GM23338 (cell line): ENCODE data around the gene NUMB. TPM values are rescaled to one million over a fixed set of nuclear protein-coding genes. Genes with fewer than 3 reads are reported as not detected.
A peak's percentile ranks its signal among the peaks of the same experiment; 100 is the strongest.

Experiments
- ATAC-seq: fragments of 200-7000 bp; cut with Tn5 transposase; 3 replicates; pipeline ENCODE4 v1.9.1; 2020
- DNase-seq: peaks from one replicate; pipeline ENCODE4 v3.0.0-alpha.2; 2015; ENCODE audit warnings: low spot score
- H2AFZ ChIP-seq: fragments of 200-600 bp; sonication (generic); 2 replicates; pipeline ENCODE4 v1.8.0; 2016; ENCODE audit warnings: antibody characterized with exemption, mild to moderate bottlenecking, moderate library complexity
- H3F3A ChIP-seq: fragments of 200-600 bp; sonication (generic); replicated peaks from 2 replicates; pipeline ENCODE4 v1.8.0; 2017; ENCODE audit warnings: antibody characterized with exemption, mixed run types, low read depth
- H3K27ac ChIP-seq: fragments of 200-600 bp; sonication (generic); 2 replicates; pipeline ENCODE4 v1.6.1; 2016; ENCODE audit warnings: low read depth
- H3K27me3 ChIP-seq: fragments of 200-600 bp; sonication (generic); 2 replicates; pipeline ENCODE4 v1.8.0; 2016; ENCODE audit warnings: mild to moderate bottlenecking, mixed run types, moderate library complexity; ENCODE audit not compliant: insufficient read depth
- H3K36me3 ChIP-seq: fragments of 200-600 bp; sonication (generic); 2 replicates; pipeline ENCODE4 v1.8.0; 2016; ENCODE audit warnings: mild to moderate bottlenecking; ENCODE audit not compliant: insufficient read depth
- H3K4me1 ChIP-seq: fragments of 200-600 bp; sonication (generic); 2 replicates; pipeline ENCODE4 v1.8.0; 2016; ENCODE audit warnings: mild to moderate bottlenecking, moderate library complexity; ENCODE audit not compliant: insufficient read depth
- H3K4me2 ChIP-seq: fragments of 200-600 bp; sonication (generic); 2 replicates; pipeline ENCODE4 v1.7.1; 2017; ENCODE audit warnings: mixed run types
- H3K4me3 ChIP-seq: fragments of 200-600 bp; sonication (generic); 2 replicates; pipeline ENCODE4 v1.6.1; 2016; ENCODE audit warnings: mixed run types
- H3K79me2 ChIP-seq: fragments of 200-600 bp; sonication (generic); replicated peaks from 2 replicates; pipeline ENCODE4 v1.8.0; 2017; ENCODE audit warnings: mild to moderate bottlenecking; ENCODE audit not compliant: insufficient read depth
- H3K9me2 ChIP-seq: fragments of 200-600 bp; sonication (generic); 2 replicates; pipeline ENCODE4 v1.8.0; 2017; ENCODE audit not compliant: insufficient read depth
- H4K20me1 ChIP-seq: fragments of 200-600 bp; sonication (generic); replicated peaks from 2 replicates; pipeline ENCODE4 v1.8.0; 2017; ENCODE audit warnings: mild to moderate bottlenecking; ENCODE audit not compliant: insufficient read depth
- H3K27ac Mint-ChIP-seq: 2 replicates; pipeline ENCODE4 v1.8.0; 2020; ENCODE audit warnings: inconsistent platforms, mild to moderate bottlenecking, moderate library complexity, mixed read lengths
- H3K27me3 Mint-ChIP-seq: 3 replicates; pipeline ENCODE4 v1.8.0; 2022; ENCODE audit warnings: low read depth, mild to moderate bottlenecking, moderate library complexity, mixed read lengths, inconsistent platforms; ENCODE audit not compliant: insufficient read depth, poor library complexity
- H3K36me3 Mint-ChIP-seq: 3 replicates; pipeline ENCODE4 v1.8.0; 2021; ENCODE audit warnings: low read depth, mild to moderate bottlenecking, inconsistent platforms, moderate library complexity, mixed read lengths
- H3K4me1 Mint-ChIP-seq: 3 replicates; pipeline ENCODE4 v1.8.0; 2020; ENCODE audit warnings: mild to moderate bottlenecking, inconsistent platforms, mixed read lengths
- H3K4me3 Mint-ChIP-seq: 3 replicates; pipeline ENCODE4 v1.8.0; 2021; ENCODE audit warnings: moderate library complexity, mild to moderate bottlenecking, inconsistent platforms, mixed read lengths
- H3K9me3 Mint-ChIP-seq: 3 replicates; pipeline ENCODE4 v1.8.0; 2020; ENCODE audit warnings: moderate library complexity, mild to moderate bottlenecking, inconsistent platforms, mixed read lengths
- CREB1 ChIP-seq: fragments of 250-450 bp; sonication (Bioruptor Pico); IDR thresholded peaks from 2 replicates; pipeline ENCODE4 v1.5.0; 2020; ENCODE audit warnings: low read depth, mild to moderate bottlenecking, moderate library complexity
- EZH2phosphoT487 ChIP-seq: fragments of 200-600 bp; sonication (generic); IDR thresholded peaks from one replicate; pipeline ENCODE4 v1.8.1; 2018; ENCODE audit warnings: antibody characterized with exemption; ENCODE audit not compliant: unreplicated experiment
- JUNB ChIP-seq: IDR thresholded peaks from one replicate; pipeline ENCODE4 v1.6.1; 2016; ENCODE audit warnings: antibody characterized with exemption; ENCODE audit not compliant: unreplicated experiment
- STAT1 ChIP-seq: IDR thresholded peaks from one replicate; pipeline ENCODE4 v1.6.1; 2016; ENCODE audit warnings: antibody characterized with exemption; ENCODE audit not compliant: unreplicated experiment
- ZNF114 ChIP-seq: fragments of 250-450 bp; sonication (Bioruptor Pico); IDR thresholded peaks from 2 replicates; pipeline ENCODE4 v1.5.0; 2020; ENCODE audit warnings: mild to moderate bottlenecking, moderate library complexity
- ZNF331 ChIP-seq: fragments of 250-450 bp; sonication (Bioruptor Pico); IDR thresholded peaks from 2 replicates; pipeline ENCODE4 v1.5.0; 2020; ENCODE audit warnings: low read depth, mild to moderate bottlenecking, moderate library complexity
- polyA plus RNA-seq: library from polyadenylated mRNA; unstranded; fragments of >200 nt; fragmentation: Nextera tagmentation; extraction: Ambion mirVana; gene quantifications from 2 replicates; pipeline ENCODE4 v1.2.1, GENCODE V29; 2016
- total RNA-seq: library from RNA; depleted of rRNA; stranded (reverse); fragments of >200 nt; shearing (Covaris generic); gene quantifications from 2 replicates; pipeline ENCODE4 v1.2.3, GENCODE V29; 2014
- TF ChIP-seq, protein P1 (sequence below): fragments of 250-450 bp; sonication (Bioruptor Pico); IDR thresholded peaks from 2 replicates; pipeline ENCODE4 v1.5.0; 2020; ENCODE audit warnings: mild to moderate bottlenecking, moderate library complexity
- TF ChIP-seq, protein P2 (sequence below), 2 experiments: fragments of 200-600 bp in 1 of 2; sonication (generic) in 1 of 2; conservative IDR thresholded peaks; 2 replicates each; pipeline versions ENCODE4 v1.5.1 to v1.6.1; 2016 to 2017; ENCODE audit warnings: antibody characterized with exemption in 2 of 2, low read depth in 2 of 2, mild to moderate bottlenecking in 2 of 2, moderate library complexity in 1 of 2
- TF ChIP-seq, protein P3 (sequence below): IDR thresholded peaks from one replicate; pipeline ENCODE4 v1.6.1; 2018; ENCODE audit warnings: antibody characterized with exemption; ENCODE audit not compliant: unreplicated experiment

Gene NUMB
- total and polyA plus RNA-seq, 2 experiments from 2014 or later = 32.1 to 36.7 TPM

DNA sequence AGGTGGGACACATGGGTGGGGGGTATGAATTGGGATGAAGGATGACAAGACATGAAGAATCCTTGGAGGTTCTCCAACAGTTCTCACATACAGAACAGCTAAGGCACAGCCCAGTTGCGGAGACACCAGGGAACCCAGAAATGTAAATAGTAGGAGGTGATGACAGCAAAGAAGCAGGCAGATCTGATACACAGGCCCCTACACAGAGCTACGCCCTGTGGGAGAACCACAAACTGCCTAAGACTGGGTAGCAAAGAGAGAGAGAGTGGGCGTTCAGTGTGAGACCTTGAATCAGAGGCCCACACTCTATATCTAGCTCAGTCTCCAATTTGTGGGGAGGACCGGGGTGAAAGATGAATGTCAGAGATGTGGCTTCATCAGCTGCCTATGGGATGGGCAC lies 9.5 kb upstream of the NUMB start (continued):
- TF ChIP-seq, protein P1, sequence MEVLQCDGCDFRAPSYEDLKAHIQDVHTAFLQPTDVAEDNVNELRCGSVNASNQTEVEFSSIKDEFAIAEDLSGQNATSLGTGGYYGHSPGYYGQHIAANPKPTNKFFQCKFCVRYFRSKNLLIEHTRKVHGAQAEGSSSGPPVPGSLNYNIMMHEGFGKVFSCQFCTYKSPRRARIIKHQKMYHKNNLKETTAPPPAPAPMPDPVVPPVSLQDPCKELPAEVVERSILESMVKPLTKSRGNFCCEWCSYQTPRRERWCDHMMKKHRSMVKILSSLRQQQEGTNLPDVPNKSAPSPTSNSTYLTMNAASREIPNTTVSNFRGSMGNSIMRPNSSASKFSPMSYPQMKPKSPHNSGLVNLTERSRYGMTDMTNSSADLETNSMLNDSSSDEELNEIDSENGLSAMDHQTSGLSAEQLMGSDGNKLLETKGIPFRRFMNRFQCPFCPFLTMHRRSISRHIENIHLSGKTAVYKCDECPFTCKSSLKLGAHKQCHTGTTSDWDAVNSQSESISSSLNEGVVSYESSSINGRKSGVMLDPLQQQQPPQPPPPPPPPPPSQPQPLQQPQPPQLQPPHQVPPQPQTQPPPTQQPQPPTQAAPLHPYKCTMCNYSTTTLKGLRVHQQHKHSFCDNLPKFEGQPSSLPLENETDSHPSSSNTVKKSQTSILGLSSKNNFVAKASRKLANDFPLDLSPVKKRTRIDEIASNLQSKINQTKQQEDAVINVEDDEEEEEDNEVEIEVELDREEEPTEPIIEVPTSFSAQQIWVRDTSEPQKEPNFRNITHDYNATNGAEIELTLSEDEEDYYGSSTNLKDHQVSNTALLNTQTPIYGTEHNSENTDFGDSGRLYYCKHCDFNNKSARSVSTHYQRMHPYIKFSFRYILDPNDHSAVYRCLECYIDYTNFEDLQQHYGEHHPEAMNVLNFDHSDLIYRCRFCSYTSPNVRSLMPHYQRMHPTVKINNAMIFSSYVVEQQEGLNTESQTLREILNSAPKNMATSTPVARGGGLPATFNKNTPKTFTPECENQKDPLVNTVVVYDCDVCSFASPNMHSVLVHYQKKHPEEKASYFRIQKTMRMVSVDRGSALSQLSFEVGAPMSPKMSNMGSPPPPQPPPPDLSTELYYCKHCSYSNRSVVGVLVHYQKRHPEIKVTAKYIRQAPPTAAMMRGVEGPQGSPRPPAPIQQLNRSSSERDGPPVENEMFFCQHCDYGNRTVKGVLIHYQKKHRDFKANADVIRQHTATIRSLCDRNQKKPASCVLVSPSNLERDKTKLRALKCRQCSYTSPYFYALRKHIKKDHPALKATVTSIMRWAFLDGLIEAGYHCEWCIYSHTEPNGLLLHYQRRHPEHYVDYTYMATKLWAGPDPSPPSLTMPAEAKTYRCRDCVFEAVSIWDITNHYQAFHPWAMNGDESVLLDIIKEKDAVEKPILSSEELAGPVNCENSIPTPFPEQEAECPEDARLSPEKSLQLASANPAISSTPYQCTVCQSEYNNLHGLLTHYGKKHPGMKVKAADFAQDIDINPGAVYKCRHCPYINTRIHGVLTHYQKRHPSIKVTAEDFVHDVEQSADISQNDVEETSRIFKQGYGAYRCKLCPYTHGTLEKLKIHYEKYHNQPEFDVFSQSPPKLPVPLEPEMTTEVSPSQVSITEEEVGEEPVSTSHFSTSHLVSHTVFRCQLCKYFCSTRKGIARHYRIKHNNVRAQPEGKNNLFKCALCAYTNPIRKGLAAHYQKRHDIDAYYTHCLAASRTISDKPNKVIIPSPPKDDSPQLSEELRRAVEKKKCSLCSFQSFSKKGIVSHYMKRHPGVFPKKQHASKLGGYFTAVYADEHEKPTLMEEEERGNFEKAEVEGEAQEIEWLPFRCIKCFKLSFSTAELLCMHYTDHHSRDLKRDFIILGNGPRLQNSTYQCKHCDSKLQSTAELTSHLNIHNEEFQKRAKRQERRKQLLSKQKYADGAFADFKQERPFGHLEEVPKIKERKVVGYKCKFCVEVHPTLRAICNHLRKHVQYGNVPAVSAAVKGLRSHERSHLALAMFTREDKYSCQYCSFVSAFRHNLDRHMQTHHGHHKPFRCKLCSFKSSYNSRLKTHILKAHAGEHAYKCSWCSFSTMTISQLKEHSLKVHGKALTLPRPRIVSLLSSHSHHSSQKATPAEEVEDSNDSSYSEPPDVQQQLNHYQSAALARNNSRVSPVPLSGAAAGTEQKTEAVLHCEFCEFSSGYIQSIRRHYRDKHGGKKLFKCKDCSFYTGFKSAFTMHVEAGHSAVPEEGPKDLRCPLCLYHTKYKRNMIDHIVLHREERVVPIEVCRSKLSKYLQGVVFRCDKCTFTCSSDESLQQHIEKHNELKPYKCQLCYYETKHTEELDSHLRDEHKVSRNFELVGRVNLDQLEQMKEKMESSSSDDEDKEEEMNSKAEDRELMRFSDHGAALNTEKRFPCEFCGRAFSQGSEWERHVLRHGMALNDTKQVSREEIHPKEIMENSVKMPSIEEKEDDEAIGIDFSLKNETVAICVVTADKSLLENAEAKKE (CRISPR knock-in tag) = no peak
- TF ChIP-seq, protein P2, sequence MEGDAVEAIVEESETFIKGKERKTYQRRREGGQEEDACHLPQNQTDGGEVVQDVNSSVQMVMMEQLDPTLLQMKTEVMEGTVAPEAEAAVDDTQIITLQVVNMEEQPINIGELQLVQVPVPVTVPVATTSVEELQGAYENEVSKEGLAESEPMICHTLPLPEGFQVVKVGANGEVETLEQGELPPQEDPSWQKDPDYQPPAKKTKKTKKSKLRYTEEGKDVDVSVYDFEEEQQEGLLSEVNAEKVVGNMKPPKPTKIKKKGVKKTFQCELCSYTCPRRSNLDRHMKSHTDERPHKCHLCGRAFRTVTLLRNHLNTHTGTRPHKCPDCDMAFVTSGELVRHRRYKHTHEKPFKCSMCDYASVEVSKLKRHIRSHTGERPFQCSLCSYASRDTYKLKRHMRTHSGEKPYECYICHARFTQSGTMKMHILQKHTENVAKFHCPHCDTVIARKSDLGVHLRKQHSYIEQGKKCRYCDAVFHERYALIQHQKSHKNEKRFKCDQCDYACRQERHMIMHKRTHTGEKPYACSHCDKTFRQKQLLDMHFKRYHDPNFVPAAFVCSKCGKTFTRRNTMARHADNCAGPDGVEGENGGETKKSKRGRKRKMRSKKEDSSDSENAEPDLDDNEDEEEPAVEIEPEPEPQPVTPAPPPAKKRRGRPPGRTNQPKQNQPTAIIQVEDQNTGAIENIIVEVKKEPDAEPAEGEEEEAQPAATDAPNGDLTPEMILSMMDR (conservative IDR thresholded peaks at IDR 0.05; ENCODE audit: low read depth in 2 of 2) = no peak
- TF ChIP-seq ZNF114 = no peak
- no peak for TF ChIP-seq CREB1 (CRISPR knock-in tag)
- TF ChIP-seq EZH2phosphoT487 = no peak

DNA sequence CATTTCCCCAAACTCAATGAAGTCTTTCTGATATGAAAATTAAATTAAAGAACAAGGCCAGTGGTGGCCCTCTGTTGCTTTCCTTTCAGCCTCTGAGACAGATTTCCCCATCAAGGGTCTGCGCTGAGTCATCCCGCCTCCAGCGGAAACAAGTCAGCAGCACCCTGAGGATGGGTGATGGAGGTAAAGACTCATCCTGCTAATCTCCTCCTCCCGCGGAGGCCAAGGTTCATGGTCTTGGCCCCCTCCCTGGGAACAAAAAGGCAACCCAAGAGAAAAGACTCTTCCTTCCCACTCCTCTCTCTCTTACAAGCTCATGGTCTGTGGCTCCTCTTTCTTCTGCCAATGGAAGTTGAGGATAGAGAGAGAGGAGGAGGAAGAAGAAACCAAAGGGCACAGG lies 9.0 kb upstream of the NUMB start:
- Histone ChIP-seq H3K4me3 (no peak overlapping the region), H3K27ac (no peak overlapping the region), H3F3A (0 out of 2 replicates have a peak, but pooled peaks cover 2% of the 10 kb centered on the region), H3K4me2 (no peak overlapping the region), H3K36me3 (no peaks in the 10 kb centered on the region), H3K27me3 (no peaks in the 10 kb centered on the region), H2AFZ (peak overlapping the region; percentile 88), H4K20me1 (no peaks in the 10 kb centered on the region), H3K79me2 (no peaks in the 10 kb centered on the region), H3K4me1 (no peaks in the 10 kb centered on the region), H3K9me2 (no peaks in the 10 kb centered on the region)
- Mint-ChIP-seq H3K36me3 (no peaks in the 10 kb centered on the region), H3K27ac (no peak overlapping the region), H3K9me3 (no peaks in the 10 kb centered on the region), H3K4me3 (no peak overlapping the region), H3K27me3 (peaks cover 6% of the 10 kb centered on the region), H3K4me1 (peaks cover 8% of the 10 kb centered on the region)
- no peak for ATAC-seq
- no peak for DNase-seq
- no peak for TF ChIP-seq EZH2phosphoT487
- TF ChIP-seq ZNF331 (CRISPR knock-in tag) = no peak
- no peak for TF ChIP-seq STAT1
- no peak for TF ChIP-seq JUNB
- TF ChIP-seq ZNF114 = no peak
- TF ChIP-seq, protein P3, sequence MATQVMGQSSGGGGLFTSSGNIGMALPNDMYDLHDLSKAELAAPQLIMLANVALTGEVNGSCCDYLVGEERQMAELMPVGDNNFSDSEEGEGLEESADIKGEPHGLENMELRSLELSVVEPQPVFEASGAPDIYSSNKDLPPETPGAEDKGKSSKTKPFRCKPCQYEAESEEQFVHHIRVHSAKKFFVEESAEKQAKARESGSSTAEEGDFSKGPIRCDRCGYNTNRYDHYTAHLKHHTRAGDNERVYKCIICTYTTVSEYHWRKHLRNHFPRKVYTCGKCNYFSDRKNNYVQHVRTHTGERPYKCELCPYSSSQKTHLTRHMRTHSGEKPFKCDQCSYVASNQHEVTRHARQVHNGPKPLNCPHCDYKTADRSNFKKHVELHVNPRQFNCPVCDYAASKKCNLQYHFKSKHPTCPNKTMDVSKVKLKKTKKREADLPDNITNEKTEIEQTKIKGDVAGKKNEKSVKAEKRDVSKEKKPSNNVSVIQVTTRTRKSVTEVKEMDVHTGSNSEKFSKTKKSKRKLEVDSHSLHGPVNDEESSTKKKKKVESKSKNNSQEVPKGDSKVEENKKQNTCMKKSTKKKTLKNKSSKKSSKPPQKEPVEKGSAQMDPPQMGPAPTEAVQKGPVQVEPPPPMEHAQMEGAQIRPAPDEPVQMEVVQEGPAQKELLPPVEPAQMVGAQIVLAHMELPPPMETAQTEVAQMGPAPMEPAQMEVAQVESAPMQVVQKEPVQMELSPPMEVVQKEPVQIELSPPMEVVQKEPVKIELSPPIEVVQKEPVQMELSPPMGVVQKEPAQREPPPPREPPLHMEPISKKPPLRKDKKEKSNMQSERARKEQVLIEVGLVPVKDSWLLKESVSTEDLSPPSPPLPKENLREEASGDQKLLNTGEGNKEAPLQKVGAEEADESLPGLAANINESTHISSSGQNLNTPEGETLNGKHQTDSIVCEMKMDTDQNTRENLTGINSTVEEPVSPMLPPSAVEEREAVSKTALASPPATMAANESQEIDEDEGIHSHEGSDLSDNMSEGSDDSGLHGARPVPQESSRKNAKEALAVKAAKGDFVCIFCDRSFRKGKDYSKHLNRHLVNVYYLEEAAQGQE = no peak
